Activated effector memory CD4-positive, alpha-beta T cell treated with Interleukin-2 at 50 U/mL for 16 hours (primary cell): Measurements from ENCODE around the gene TMEM217.

ENCODE experiments used
- DNase-seq: peaks from one replicate; pipeline ENCODE4 v3.0.0-alpha.2; 2020

TMEM217 gene

GRCh38 chr6:37243131-37243815 lies 14.7 kb downstream of the TMEM217 start:
- no peak for DNase-seq

GRCh38 chr6:37242429-37243052 lies 15.4 kb downstream of the TMEM217 start:
- DNase-seq, result no peak

GRCh38 chr6:37241775-37242428 lies 16.0 kb downstream of the TMEM217 start:
- no peak for DNase-seq

GRCh38 chr6:37241131-37241530 lies 16.8 kb downstream of the TMEM217 start:
- DNase-seq, result no peak

- DNase-seq, result peak; percentile 46
Observed at GRCh38 chr6:37239950-37240713, 17.8 kb downstream of the TMEM217 start.

- no peak for DNase-seq
Observed at GRCh38 chr6:37239526-37239925, 18.4 kb downstream of the TMEM217 start.

- DNase-seq, result no peak
Observed at GRCh38 chr6:37238381-37238780, 19.6 kb downstream of the TMEM217 start.

- no peak for DNase-seq
Observed at GRCh38 chr6:37237789-37238188, 20.2 kb downstream of the TMEM217 start.

GRCh38 chr6:37236921-37237320 lies 21.0 kb downstream of the TMEM217 start:
- no peak for DNase-seq

- DNase-seq, result no peak
Observed at GRCh38 chr6:37233541-37233940, 24.4 kb downstream of the TMEM217 start.

- DNase-seq, result no peak
Observed at GRCh38 chr6:37232430-37233017, 25.4 kb downstream of the TMEM217 start.

GRCh38 chr6:37230104-37230503 lies 27.8 kb downstream of the TMEM217 start:
- DNase-seq, result no peak

GRCh38 chr6:37225350-37226169 lies 32.4 kb downstream of the TMEM217 start:
- no peak for DNase-seq

GRCh38 chr6:37222992-37223391 lies 35.0 kb downstream of the TMEM217 start:
- no peak for DNase-seq

GRCh38 chr6:37222125-37222967 lies 35.6 kb downstream of the TMEM217 start:
- peak; percentile 54 for DNase-seq

- no peak for DNase-seq
Observed at GRCh38 chr6:37221585-37222124, 36.3 kb downstream of the TMEM217 start.

GRCh38 chr6:37218511-37218910 lies 39.4 kb downstream of the TMEM217 start:
- DNase-seq, result no peak

- no peak for DNase-seq
Observed at GRCh38 chr6:37218061-37218460, 39.9 kb downstream of the TMEM217 start.

GRCh38 chr6:37212268-37212667 lies 45.7 kb downstream of the TMEM217 start:
- no peak for DNase-seq

GRCh38 chr6:37210313-37210968 lies 47.5 kb downstream of the TMEM217 start:
- DNase-seq, result peak; percentile 43
